GM12892 (cell line): ENCODE measurements around the gene ZDHHC11B.
"Not testable (repeated sequence)": the region's sequence is repeated elsewhere in the genome, so short reads cannot be mapped to it uniquely, and the experiment has no call there.

Source experiments
- DNase-seq: peaks from one replicate; pipeline ENCODE4 v3.0.0; 2011; ENCODE audit not compliant: insufficient read length
- FAIRE-seq: peaks from 2 replicates; lab custom pipeline; 2011; peaks lifted over from hg19 to GRCh38; lab: Jason Lieb, UNC
- POLR2A ChIP-seq: IDR thresholded peaks from 2 replicates; pipeline ENCODE4 v1.6.1; 2011; ENCODE audit warnings: low read depth, low read length, control low read depth
- POLR2AphosphoS5 ChIP-seq: IDR thresholded peaks from 2 replicates; pipeline ENCODE4 v1.6.1; 2011; ENCODE audit warnings: low read depth, low read length, control low read depth
- TAF1 ChIP-seq: IDR thresholded peaks from 2 replicates; pipeline ENCODE4 v1.6.1; 2011; ENCODE audit warnings: low read depth, mild to moderate bottlenecking, control low read depth, low read length, borderline replicate concordance

Gene ZDHHC11B

DNA sequence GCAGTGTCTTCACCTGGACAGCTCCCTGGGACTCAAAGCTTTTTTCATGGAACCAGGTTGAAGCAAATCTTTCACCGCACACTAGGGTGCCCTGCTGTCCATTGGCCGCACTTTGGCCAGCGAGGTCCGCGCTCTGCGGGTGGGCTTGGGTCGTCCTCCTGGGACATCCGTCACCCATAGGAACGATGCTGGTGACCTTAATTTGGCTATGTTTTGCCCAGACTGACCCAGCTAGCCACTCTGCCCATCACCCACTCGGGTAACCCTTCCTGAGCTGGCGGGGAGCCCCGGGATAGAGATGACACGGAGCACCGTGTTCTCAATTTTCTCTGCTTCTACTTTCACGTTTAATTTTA lies 25.9 kb downstream of the ZDHHC11B start:
- TF ChIP-seq TAF1: no peak
- no peak for TF ChIP-seq POLR2AphosphoS5
- no peak for TF ChIP-seq POLR2A
- no peak for FAIRE-seq

DNA sequence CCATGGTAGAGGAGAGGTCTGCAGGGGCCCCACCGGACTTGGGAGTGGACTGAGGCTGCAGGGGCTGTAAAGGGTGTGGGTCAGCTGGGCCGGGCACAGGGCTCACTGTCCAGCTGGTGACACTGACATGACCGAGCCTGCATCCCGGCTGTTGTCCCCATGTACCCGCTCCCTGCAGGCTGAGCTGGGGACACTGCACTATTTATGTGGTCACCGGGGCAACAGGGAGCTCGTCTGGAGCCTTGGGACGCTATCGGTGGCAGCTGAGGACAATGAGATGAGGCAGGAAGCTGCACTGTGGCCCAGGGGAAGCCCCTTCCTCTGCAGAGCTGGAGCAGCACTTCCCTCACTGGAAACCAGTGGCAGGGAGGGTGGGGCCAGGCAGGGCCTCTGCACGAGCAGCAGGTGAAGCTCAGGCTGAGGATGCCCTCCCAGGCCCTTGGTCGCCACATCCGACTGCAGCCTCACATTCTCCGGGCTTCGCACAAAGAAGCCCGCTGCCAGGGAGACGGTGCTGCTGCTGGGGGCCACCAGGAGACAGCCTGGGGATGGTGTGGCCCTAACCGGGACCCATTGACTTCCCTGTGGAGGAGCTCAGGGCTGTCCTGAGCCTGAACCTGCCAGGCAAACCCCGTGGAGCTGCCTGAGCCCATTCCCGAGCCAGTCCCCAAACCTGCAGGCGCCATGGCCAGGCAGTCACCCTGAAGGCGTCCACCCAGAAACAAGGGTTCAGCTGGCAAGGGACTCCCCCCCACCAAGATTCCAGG lies 26.4 kb downstream of the ZDHHC11B start:
- no peak for DNase-seq
- no peak for FAIRE-seq

More for the DNA sequence above, 25.9 kb downstream of the ZDHHC11B start:
- no peak for DNase-seq

DNA sequence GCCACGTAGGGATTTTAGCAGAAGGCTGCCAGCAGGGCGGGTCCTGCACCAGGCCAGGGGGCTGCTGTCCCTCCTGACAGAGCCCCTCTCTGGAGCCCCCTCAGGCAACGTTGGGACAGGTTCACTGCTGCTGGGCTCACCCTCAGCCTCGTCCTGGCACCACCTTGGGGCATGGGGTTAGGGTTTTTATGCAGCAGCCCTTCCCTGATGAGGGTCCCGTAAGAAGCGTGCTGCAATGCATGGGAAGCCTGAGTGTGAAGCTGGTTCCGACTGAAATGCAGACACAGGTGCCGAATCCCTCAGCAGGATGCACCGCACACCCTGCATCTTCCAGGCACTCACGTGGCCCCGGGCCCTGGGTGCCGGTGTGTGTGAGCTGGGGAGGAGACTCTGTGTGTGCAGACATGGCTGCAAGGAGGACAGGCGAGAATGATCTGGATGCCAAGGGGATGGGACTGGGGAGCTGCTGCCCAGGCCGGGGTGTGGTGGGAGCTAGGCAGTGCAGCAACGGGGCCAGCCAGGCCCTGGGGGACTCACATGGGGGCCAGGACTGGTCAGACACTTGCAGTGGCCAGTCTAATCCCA lies 27.1 kb downstream of the ZDHHC11B start:
- TF ChIP-seq POLR2A: no peak
- no peak for TF ChIP-seq POLR2AphosphoS5
- TF ChIP-seq TAF1: no peak
- FAIRE-seq: no peak

More for the DNA sequence above, 26.4 kb downstream of the ZDHHC11B start:
- TF ChIP-seq POLR2AphosphoS5: no peak
- TF ChIP-seq TAF1: no peak
- no peak for TF ChIP-seq POLR2A

DNA sequence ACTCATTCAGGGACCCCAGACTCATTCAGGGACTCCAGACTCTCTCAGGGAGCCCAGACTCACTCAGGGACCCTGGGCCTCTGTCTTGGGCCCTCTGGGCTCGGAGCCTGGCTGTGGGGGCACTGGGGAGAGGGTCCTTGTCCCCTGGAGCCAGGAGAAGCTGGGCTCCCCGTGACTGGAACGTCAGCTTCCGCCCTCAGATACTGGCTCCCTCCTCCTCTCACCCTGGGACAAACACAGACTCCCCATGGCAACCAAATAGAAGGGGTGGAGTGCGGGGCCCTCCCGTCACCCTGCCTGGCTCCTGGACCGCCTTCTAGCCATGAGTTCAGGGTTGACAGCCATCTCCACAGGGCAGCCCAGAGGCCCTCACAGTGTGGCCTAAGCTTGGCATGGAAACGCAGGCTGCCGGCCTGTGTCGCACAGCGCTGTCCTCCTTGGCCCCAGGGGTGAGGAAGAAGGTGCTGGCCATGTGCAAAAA lies 27.6 kb downstream of the ZDHHC11B start:
- no peak for DNase-seq
- no peak for FAIRE-seq
- TF ChIP-seq POLR2A (no peak), TAF1 (no peak), POLR2AphosphoS5 (no peak)

More for the DNA sequence above, 27.1 kb downstream of the ZDHHC11B start:
- no peak for DNase-seq

DNA sequence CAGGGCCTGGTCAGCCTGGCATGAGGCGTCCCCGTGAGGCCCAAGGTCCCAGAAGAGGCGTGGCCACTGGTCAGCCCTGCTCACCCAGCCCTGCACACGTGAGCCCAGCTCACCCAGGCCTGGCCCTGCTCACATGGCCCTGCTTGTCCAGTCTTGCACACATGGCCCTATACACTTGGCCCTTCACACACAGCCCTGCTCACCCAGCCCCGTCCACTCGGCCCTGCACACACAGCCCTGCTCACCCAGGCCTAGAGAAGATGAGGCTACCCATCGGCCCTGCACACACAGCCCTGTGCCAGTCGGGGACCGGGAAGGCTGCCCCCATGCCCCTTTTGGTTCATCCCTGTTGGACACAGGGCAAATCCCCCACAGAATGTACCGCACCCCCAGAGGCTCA lies 28.4 kb downstream of the ZDHHC11B start:
- TF ChIP-seq POLR2AphosphoS5: no peak
- no peak for TF ChIP-seq POLR2A
- TF ChIP-seq TAF1: no peak
- no peak for FAIRE-seq
- DNase-seq: no peak

DNA sequence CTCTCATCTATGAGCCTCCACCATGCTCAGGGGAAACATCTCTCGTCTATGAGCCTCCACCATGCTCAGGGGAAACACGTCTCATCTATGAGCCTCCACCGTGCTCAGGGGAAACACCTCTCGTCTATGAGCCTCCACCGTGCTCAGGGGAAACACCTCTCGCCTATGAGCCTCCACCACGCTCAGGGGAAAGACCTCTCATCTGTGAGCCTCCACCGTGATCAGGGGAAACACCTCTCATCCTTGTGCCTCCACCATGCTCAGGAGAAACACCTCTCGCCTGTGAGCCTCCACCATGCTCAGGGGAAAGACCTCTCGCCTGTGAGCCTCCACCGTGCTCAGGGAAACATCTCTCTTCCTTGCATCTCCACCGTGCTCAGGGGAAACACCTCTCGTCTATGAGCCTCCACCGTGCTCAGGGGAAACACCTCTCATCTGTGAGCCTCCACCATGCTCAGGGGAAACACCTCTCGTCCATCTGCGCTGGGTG lies 30.3 kb downstream of the ZDHHC11B start:
- DNase-seq: not testable (repeated sequence)
- FAIRE-seq: peak; percentile 76

DNA sequence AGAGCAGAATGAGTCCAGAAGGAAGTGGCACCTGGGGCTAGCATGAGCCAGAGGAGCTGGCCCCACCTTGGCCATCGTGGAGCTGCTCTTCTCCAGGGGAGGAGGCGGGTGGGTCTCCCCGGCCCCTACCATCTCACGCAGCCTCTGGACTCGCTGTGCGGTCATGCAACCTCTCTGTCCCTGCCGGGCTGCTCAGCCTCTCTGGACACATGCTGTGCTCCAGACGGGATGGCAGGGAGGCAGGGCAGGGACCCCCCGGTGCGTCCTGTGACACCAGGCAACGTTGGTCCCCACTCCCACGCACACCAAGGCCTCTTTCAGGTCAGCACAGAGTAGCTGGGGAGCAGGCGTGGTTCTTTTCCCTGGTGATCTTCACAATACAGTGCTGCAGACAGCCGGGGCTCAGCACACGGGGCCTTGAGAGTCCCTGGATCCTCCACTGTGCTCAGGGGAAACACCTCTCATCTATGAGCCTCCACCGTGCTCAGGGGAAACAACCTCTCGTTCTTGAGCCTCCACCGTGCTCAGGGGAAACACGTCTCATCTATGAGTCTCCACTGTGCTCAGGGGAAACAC lies 30.9 kb downstream of the ZDHHC11B start:
- not testable (repeated sequence) for FAIRE-seq, DNase-seq

DNA sequence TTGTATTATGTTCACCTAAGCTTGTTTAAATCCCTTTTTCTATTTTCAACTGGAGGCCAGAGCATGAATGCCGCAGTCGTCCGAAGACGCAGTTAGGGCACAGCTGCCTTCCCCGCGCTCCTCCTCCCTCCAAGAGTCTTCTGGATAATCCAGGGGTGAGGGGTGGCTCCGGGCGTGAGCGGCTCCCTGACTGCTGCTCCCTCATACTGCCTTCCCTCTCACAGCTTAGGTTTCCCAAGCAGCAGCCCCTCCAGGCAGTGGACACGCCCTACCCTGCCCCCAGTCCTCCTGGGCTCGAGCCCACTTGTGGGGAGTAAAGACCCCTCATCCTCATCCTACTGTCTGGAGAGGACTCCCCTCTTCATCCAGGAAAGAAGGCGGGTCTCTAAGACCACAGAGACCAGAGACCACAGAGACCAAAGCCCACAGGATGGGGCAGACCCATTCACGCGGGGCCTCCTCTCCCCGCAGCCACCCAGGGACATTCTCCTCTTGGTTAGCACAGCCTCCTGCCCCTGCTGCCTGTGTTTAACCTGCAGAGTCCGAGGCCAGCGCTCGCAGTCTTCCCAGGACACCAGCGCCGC lies 31.9 kb downstream of the ZDHHC11B start:
- DNase-seq, FAIRE-seq: not testable (repeated sequence)

DNA sequence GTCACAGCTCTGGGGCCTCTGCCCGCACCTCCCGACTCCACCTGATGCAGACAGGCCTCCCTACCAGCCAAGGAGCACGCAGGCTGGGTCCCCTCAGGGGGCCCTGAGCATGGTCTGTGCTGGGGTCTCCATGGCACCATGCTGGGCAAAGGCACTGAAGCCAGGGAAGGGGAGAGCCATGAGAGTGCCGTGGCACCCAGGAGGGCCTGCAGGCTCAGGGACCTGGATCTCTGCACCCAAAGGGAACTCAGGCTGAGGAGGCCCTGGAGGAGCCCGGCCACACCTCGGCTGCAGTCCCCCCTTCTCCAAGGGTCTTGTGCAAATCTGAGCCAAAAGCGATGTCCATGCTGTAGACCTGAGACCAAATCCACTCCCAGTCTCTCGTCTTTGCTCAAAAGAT lies 32.5 kb downstream of the ZDHHC11B start:
- DNase-seq, FAIRE-seq: not testable (repeated sequence)

DNA sequence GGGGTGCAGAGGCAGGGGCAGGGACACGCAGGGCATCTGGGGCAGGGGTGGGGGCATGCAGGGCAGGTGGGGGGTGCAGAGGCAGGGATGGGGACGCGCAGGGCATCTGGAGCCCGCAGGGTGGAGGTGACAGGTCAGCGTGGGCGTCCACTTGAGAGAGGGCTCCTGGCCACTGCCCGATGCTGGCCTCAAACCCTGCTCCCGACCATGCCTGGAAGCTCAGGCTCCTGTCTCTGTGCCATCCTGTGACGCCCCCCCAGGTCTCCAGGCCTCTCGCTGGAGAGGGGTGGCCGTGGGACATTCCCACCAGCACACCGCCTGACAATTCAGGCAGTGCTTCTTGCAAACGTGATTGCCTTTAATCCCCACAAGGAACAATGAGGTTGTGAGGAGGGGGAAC lies 33.0 kb downstream of the ZDHHC11B start:
- no peak for TF ChIP-seq POLR2A
- no peak for TF ChIP-seq TAF1
- no peak for TF ChIP-seq POLR2AphosphoS5
- DNase-seq (no peak), FAIRE-seq (no peak)

DNA sequence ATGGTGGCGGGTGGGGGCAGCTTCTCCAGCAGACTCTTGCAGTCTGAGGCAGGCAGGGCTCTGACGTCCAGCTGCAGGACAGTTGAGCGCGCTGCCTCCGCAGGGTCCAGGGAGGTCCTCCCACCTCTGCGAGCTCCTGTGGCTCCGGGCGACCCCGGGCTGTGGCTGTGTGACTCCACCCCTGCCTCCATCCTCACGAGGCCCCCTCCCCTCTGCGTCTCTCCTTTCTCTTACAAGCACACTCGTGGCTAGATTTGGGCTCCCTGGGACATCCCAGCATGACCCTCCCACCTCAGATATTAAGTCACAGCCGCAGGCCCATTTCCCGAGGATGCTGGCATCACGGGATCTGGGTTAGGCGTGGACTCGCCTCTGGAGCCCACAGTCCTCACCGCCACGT lies 34.3 kb downstream of the ZDHHC11B start:
- DNase-seq, FAIRE-seq: not testable (repeated sequence)

DNA sequence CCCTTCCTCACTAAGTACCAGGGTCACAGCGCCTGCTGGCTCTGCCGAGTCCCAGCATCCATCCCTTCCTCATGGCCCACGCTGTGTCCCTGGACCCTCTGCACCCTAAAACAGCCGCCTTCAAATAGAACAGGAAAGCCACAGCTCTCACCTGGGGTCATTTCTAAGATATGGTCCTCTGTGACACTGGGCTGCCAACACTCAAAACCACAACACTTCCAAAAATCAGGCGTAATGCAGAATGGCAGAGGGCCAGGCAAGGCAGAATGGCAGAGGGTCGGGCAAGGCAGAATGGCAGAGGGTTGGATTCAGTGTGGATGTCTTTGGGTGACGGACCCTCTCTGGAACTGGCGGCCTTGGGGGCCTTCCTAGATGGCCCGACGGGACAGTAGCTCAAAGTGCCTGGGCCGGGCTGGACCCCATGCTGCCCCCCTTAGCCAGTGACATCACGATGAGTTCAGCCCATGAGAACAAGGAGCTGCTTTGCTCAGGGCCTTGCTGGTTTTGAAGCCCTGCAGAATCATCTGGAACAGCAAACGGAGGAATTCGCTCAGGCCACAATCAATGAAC lies 35.3 kb downstream of the ZDHHC11B start:
- no peak for TF ChIP-seq POLR2A
- TF ChIP-seq TAF1: no peak
- no peak for TF ChIP-seq POLR2AphosphoS5
- no peak for FAIRE-seq
- DNase-seq: no peak

DNA sequence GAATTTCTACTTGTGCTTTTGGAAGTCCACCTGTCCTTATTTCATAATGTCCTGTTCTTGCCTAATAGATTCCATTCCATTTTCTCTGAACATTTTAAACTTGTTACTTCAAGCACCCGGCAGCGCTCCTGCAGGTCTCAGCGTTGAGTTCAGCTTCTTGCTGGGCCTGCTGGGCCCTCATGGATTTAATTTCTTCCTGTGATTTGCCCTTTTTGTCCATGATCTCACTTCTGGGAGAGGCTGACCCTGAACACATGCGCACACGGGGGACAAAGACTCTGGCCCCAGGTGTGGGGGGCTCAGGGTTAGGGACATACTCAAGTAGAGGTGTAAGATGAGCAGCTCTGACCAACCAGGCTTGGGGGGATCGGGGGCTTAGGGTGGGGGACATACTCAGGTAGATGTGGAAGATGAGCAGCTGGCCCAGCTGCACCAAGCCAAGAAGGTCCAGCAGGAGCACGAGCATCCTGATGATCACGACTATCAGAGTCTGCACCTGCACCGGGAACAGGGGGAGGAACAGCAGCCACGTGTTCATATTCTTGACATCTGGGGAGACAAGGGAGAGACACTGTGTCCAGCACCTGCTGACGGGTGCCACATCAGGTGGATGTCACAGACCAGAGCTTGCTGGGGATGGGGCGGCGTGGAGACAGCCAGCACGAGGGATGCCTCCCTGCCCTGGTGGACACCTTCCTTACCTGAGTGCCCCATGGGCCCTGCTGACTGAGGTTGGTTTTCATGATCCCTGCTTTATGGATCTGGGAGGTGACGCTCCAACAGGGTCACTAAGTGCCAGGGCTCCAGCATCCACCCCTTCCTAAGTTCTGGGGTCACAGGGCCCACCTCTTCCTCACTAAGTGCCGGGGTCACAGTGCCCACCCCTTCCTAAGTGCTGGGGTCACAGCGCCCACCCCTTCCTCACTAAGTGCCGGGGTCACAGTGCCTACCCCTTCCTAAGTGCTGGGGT lies 36.2 kb downstream of the ZDHHC11B start:
- not testable (repeated sequence) for FAIRE-seq, DNase-seq

DNA sequence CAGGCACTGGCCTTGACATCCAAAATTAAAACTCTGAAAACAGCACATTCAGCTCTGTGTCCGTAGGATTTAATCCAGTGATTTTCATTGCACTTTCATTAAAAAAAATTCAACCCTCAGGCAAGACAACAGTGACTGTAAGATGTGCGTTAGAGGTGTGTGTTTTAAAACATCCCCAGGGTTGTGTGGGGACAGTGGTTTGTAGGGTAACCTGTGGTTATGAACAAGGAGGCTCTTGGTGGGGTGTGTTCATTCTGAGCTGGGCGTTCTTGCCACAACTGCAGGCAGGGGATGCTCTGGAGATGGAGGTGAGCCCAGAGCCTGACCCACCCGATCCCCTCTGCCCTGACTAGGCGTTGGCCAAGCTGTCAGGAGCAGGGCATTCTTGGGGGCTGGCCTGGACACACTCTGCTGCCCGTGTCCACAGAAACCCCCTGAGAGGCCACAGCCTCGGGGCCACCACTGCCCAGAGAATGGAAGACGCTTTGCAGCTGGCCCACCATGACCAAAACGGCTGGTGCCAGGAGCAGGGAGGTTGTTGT lies 37.2 kb downstream of the ZDHHC11B start:
- not testable (repeated sequence) for DNase-seq, FAIRE-seq
